HEK293 (cell line): ENCODE measurements around the gene TCEA2.

ENCODE experiments used
- TF ChIP-seq, protein P1 (sequence below): fragments of 450-650 bp; formaldehyde crosslinking; IDR thresholded peaks from 2 replicates; pipeline ENCODE4 v1.5.1; 2016; ENCODE audit warnings: missing biosample characterization, missing genetic modification characterization
- TF ChIP-seq, protein P2 (sequence below): fragments of 450-650 bp; formaldehyde crosslinking; IDR thresholded peaks from 2 replicates; pipeline ENCODE4 v1.5.1; 2016; ENCODE audit warnings: missing biosample characterization, missing genetic modification characterization
- TF ChIP-seq, protein P3 (sequence below): fragments of 450-650 bp; formaldehyde crosslinking; IDR thresholded peaks from 2 replicates; pipeline ENCODE4 v1.5.1; 2016; ENCODE audit warnings: missing biosample characterization, missing genetic modification characterization
- TF ChIP-seq, protein P4 (sequence below): fragments of 450-650 bp; formaldehyde crosslinking; IDR thresholded peaks from 2 replicates; pipeline ENCODE4 v1.5.1; 2016; ENCODE audit warnings: missing biosample characterization, missing genetic modification characterization
- TF ChIP-seq, protein P5 (sequence below): IDR thresholded peaks from 2 replicates; pipeline ENCODE4 v1.6.1; 2011; ENCODE audit warnings: mild to moderate bottlenecking, low read depth, low read length, borderline replicate concordance

DNA sequence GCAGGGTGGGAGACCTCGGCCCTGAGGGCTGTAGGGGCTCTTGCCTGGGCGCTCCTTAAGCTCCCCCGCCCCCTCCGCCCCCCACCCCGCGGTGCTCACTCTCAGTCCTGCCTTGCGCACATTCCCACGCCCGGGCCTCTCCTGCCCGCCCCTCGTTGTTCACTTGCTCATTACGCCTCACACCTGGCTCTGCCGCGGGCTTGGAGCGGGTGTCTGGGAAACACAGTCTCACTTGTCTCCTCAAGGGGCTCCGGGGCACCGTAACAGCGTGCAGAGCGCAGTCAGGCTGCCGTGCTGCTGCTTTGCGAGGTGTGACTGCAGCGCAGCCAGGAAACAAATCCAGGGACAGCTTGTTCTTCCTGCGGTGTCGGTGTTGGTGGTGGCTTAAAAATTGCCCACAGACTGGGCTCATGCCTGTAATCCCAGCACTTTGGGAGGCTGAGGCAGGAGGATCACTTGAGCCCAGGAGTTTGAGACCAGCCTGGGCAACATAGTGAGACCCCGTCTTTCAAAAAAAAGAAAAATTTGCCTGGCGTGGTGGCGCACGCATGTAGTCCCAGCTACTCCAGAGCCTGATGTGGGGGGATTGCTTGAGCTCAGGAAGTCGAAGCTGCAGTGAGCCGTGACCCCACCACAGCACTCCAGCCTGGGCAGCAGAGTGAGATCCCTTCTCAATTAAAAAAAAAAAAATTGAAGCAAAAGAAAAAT lies 39.8 kb downstream of the TCEA2 start:
- TF ChIP-seq, protein P1, sequence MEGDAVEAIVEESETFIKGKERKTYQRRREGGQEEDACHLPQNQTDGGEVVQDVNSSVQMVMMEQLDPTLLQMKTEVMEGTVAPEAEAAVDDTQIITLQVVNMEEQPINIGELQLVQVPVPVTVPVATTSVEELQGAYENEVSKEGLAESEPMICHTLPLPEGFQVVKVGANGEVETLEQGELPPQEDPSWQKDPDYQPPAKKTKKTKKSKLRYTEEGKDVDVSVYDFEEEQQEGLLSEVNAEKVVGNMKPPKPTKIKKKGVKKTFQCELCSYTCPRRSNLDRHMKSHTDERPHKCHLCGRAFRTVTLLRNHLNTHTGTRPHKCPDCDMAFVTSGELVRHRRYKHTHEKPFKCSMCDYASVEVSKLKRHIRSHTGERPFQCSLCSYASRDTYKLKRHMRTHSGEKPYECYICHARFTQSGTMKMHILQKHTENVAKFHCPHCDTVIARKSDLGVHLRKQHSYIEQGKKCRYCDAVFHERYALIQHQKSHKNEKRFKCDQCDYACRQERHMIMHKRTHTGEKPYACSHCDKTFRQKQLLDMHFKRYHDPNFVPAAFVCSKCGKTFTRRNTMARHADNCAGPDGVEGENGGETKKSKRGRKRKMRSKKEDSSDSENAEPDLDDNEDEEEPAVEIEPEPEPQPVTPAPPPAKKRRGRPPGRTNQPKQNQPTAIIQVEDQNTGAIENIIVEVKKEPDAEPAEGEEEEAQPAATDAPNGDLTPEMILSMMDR (tag by site-specific recombination) = no peak
- TF ChIP-seq, protein P2, sequence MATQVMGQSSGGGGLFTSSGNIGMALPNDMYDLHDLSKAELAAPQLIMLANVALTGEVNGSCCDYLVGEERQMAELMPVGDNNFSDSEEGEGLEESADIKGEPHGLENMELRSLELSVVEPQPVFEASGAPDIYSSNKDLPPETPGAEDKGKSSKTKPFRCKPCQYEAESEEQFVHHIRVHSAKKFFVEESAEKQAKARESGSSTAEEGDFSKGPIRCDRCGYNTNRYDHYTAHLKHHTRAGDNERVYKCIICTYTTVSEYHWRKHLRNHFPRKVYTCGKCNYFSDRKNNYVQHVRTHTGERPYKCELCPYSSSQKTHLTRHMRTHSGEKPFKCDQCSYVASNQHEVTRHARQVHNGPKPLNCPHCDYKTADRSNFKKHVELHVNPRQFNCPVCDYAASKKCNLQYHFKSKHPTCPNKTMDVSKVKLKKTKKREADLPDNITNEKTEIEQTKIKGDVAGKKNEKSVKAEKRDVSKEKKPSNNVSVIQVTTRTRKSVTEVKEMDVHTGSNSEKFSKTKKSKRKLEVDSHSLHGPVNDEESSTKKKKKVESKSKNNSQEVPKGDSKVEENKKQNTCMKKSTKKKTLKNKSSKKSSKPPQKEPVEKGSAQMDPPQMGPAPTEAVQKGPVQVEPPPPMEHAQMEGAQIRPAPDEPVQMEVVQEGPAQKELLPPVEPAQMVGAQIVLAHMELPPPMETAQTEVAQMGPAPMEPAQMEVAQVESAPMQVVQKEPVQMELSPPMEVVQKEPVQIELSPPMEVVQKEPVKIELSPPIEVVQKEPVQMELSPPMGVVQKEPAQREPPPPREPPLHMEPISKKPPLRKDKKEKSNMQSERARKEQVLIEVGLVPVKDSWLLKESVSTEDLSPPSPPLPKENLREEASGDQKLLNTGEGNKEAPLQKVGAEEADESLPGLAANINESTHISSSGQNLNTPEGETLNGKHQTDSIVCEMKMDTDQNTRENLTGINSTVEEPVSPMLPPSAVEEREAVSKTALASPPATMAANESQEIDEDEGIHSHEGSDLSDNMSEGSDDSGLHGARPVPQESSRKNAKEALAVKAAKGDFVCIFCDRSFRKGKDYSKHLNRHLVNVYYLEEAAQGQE = no peak
- TF ChIP-seq, protein P3, sequence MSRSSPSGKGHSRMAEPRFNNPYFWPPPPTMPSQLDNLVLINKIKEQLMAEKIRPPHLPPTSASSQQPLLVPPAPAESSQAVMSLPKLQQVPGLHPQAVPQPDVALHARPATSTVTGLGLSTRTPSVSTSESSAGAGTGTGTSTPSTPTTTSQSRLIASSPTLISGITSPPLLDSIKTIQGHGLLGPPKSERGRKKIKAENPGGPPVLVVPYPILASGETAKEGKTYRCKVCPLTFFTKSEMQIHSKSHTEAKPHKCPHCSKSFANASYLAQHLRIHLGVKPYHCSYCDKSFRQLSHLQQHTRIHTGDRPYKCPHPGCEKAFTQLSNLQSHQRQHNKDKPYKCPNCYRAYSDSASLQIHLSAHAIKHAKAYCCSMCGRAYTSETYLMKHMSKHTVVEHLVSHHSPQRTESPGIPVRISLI (tag by site-specific recombination) = no peak
- TF ChIP-seq, protein P4, sequence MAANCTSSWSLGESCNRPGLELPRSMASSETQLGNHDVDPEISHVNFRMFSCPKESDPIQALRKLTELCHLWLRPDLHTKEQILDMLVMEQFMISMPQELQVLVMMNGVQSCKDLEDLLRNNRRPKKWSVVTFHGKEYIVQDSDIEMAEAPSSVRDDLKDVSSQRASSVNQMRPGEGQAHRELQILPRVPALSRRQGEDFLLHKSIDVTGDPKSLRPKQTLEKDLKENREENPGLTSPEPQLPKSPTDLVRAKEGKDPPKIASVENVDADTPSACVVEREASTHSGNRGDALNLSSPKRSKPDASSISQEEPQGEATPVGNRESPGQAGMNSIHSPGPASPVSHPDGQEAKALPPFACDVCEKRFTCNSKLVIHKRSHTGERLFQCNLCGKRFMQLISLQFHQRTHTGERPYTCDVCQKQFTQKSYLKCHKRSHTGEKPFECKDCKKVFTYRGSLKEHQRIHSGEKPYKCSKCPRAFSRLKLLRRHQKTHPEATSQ (tag by site-specific recombination) = no peak
- TF ChIP-seq, protein P5, sequence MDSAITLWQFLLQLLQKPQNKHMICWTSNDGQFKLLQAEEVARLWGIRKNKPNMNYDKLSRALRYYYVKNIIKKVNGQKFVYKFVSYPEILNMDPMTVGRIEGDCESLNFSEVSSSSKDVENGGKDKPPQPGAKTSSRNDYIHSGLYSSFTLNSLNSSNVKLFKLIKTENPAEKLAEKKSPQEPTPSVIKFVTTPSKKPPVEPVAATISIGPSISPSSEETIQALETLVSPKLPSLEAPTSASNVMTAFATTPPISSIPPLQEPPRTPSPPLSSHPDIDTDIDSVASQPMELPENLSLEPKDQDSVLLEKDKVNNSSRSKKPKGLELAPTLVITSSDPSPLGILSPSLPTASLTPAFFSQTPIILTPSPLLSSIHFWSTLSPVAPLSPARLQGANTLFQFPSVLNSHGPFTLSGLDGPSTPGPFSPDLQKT = no peak
